DOHH2 (cell line): Measurements from ENCODE around the gene MICAL3.

Source experiments
- CTCF ChIP-seq: fragments of 200-600 bp; sonication (generic); IDR thresholded peaks from one replicate; pipeline ENCODE4 v1.5.1; 2014; ENCODE audit warnings: antibody characterized with exemption, mild to moderate bottlenecking, low read depth, low read length; ENCODE audit not compliant: poor library complexity, severe bottlenecking
- EZH2phosphoT487 ChIP-seq: fragments of 200-600 bp; sonication (generic); IDR thresholded peaks from 2 replicates; pipeline ENCODE4 v1.6.1; 2017; ENCODE audit warnings: borderline replicate concordance, mild to moderate bottlenecking, antibody characterized with exemption, low read length, moderate library complexity, mixed read lengths

GRCh38 chr22:17807086-17807485 is 217.3 kb downstream of the MICAL3 start:
- TF ChIP-seq CTCF = no peak
- TF ChIP-seq EZH2phosphoT487 = no peak
